Prostate gland (tissue), 2 donors: Measurements from ENCODE around the gene HMGCS2.

Experiments used
- CTCF ChIP-seq, 4 experiments: fragments of 200-600 bp in 2 of 4; fragments of 450-650 bp in 2 of 4; sonication (generic) in 2 of 4; IDR thresholded peaks; 1 replicate in 3 of 4; 2 replicates in 1 of 4; pipeline ENCODE4 v1.5.1; 2016 to 2019; ENCODE audit warnings: antibody characterized with exemption in 4 of 4, mild to moderate bottlenecking in 2 of 4, moderate library complexity in 2 of 4
- POLR2AphosphoS5 ChIP-seq: sonication (generic); formaldehyde crosslinking; IDR thresholded peaks from one replicate; pipeline ENCODE4 v1.6.1; 2017; ENCODE audit warnings: antibody characterized with exemption

GRCh38 chr1:119758584-119758983 lies 10.1 kb downstream of the HMGCS2 start:
- TF ChIP-seq CTCF (IDR thresholded peaks at IDR 0.05) (no peak), POLR2AphosphoS5 (no peak)
